Measurements from ENCODE around the gene ISG15.

DNA sequence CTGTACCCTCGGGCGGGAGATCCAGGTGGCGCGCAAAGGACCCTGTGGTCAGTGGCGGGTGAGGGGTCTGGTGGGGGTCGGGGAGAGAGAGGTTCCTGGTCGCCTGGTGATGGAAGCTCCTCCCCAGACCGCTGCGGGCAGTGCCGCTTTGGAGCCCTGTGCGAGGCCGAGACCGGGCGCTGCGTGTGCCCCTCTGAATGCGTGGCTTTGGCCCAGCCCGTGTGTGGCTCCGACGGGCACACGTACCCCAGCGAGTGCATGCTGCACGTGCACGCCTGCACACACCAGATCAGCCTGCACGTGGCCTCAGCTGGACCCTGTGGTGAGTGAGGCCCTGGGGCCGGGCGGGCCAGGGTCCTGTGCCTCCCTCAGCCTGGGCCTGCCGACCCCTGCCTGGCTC lies 30.1 kb downstream of the ISG15 start:
- TF ChIP-seq SUZ12 (IDR thresholded peaks at IDR 0.05) (no peak), FOXK2 (IDR thresholded peaks at IDR 0.05) (no peak), ARNT (IDR thresholded peaks at IDR 0.05) (no peak), HDGF (IDR thresholded peaks at IDR 0.05; ENCODE audit: borderline replicate concordance) (no peak), BHLHE40 (IDR thresholded peaks at IDR 0.05; ENCODE audit: borderline replicate concordance) (no peak), ELF4 (IDR thresholded peaks at IDR 0.05) (no peak), NFRKB (IDR thresholded peaks at IDR 0.05) (no peak), FOXA1 (IDR thresholded peaks at IDR 0.05) (no peak), FOXM1 (IDR thresholded peaks at IDR 0.05; ENCODE audit: borderline replicate concordance) (no peak)

Data from HEK293T (cell line).